ENCODE data around the gene CCDC154.
"Not testable (repeated sequence)": the region's sequence is repeated elsewhere in the genome, so short reads cannot be mapped to it uniquely, and the experiment has no call there.

CCDC154 gene

DNA sequence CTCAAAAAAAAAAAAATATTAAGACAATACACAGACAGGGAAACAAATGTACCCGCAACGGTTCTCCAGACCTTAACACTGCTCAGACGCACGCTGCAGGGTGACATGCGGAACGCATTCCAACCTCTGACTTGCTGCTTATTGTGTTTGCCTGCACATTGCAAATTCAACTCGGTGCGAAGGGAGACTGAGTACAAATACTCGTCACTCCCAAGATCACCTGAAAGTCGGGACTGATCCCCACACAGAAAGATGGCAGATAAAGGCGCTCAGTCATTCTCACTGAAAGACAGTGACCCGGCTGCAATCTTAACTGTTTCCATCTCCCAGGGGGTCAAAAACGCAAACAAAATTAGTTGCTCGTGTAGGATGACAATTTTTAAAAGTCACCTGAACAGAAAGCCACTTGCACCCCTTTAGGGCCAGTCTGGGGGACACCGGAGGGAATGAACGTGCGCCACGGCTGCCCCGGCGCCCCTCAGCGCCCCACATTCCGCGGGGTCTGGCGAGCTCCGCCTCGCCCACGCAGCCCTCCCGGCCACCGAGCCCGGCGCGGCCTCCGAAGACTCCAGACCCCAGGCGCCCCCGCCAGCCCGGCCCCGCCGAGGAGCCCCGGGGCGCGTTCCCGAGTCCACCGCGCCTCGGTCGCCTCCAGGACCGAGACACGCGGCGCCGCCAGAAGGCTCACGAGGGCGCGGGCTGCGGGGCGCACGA is 29.9 kb upstream of the CCDC154 start:
- no peak for DNase-seq (ENCODE audit: low read depth)

DNA sequence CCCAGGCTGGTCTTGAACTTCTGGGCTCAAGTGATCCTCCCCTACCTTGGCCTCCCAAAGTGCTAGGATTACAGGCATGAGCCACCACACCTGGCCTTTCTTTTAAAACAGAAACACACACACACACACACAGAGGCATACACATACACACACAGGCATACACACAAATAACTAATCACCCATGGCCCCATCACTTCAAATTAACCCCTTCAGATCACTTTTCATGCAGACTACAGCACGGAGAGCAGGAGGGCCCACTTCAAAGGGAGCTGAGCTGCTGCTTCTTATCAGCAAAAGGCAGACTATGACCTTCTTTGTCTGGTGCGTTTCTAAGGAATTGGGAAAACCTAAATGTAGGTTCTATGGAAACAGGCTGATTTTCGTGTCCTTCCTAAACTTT is 28.6 kb upstream of the CCDC154 start:
- no peak for DNase-seq (ENCODE audit: low read depth)

DNA sequence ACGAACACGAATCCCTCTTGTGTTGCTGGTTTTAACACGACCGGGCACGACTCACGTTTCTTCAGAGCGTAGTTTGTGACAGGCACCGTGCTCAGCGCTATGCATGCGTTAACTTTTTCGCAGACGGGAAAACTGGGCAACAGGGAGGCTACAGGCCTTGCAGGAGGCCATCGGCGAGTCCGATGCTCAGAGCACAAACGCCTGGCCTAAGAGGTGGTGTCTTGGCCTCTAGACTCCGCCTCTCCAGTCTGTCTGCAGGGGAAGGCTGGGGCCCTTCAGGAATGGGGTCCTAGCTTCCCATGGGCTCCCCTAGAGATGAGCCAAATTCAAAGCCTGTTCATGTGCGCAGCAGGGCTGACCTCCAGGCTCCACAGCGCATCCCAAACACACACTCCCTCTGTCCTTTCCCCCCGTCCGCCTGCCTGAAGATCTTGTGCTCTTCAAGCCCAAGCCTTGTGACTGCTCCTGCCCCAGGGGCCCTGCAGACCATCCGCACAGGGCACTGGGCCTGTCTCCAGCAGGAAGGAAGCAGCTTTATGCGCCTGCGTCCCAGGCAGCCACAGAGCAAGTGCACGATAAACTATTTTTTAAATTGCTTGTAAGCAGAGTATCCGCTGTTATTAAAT is 27.3 kb upstream of the CCDC154 start:
- DNase-seq (ENCODE audit: low read depth), result no peak

DNA sequence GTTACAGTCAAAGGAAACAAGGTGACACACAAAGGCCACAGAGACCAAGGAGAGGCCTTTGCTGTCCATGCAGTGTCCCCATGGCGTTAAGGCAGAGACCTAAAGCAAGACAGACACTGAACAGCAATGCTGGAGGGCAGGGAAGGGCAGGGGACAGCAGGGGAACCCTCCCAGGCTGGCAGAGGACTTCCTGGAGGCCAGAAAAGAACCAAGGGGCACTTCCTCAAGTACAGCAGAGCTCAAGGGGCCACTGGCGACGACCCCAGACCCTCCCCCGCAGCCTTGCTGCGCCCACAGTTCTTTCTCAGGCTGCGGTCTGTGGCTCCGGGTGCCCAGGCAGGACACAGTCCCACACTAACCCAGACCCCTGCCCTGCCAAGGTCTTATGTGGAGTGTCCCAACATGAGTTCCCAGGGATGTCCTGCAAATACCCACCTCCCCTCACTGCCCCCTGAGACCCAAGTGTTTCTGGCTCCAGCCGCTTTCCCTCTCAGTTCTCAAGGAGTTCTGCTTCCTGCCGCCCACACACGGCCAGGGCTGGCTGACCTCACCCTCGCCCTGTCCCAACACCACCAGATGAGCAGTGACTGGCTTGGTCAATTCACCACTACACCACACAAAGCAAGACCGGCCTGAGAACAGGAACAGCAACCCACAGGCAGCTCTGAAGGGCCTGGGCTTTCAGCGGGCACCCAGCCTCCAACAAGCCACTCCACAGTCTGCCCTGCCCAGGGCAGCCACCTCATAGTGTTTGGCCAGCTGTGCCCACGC is 26.3 kb upstream of the CCDC154 start:
- no peak for DNase-seq (ENCODE audit: low read depth)

DNA sequence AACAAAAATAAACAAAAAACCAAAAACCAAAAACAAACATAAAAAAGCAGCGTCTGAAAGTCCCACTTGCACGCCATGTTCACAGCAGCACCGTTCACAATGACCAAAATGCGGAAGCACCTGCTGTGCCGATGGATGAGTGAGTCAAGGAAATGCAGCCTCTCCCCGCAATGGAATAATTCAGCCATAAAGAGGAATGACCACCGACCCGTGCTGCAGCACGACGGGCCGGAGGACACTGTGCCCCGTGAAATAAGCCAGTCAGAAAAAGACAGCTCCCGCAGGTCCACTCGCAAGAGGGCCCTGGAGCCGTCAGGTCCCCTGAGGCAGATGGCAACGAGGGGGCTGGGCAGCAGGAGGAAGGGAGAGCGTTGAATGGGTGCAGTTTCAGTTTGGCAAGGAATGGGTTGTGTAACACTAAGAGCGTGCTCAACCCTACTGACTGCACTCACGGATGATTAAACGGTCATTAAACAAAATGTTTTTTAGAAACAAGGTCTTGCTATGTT is 25.4 kb upstream of the CCDC154 start:
- no peak for DNase-seq (ENCODE audit: low read depth)

DNA sequence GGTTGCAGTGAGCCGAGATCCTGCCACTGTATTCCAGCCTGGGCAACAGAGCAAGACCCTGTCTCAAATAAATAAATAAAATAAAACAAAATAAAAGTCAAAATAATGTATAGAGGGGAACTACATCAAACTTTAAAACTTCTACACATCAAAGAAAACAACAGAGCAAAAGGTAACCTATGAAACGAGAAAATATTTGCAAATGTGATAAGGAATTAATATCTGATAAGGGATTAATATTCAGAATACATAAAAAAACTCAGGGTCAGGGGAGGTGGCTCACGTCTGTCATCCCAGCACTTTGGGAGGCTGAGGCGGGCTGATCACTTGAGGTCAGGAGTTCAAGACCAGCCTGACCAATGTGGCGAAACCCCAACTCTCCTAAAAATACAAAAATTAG is 24.8 kb upstream of the CCDC154 start:
- DNase-seq (ENCODE audit: low read depth), result not testable (repeated sequence)

DNA sequence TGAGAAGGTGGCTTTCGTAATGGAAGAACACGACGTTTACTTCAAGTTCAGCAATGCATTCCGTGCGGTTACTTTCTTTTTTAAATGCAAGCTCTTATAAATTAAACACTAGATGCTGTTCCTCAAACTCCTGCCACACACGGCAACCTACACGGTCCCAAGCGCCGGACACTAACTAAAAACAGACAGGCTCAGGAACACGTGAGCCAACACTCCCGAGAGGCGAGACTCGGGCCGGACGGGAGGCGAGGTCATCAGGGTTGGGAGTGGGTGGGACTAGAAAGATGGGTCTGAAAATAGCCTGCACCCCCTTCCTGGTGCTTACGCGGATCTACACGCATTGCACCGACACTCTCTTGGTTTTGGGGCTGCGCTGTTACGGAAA is 24.1 kb upstream of the CCDC154 start:
- no peak for DNase-seq (ENCODE audit: low read depth)

DNA sequence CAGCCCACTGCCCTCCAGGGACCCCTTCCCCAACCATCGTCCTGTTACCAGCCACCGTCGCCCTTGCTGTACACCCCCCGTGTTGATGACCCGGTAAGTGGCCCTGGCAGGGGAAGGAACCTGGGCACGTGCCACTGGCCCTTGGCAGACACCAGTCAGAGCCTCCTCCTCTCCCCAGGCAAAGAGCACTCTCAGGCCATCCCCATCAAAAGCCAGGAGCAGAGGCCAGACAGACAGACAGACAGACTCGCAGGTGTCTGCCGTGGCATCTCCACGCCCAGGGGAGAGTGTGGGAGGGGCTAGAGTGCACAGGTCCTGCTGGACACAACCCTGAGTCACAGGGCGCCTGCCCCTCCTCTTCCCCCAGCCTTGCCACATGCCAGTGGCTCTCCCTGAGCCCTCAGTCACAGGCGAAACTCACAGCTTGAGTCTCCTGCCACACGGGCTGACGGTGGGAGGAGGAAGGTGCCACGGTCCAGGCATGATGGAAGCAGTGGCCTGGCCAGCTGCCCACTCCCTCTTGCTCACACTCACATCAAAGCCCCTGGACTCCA is 22.7 kb upstream of the CCDC154 start:
- DNase-seq (ENCODE audit: low read depth), result no peak

DNA sequence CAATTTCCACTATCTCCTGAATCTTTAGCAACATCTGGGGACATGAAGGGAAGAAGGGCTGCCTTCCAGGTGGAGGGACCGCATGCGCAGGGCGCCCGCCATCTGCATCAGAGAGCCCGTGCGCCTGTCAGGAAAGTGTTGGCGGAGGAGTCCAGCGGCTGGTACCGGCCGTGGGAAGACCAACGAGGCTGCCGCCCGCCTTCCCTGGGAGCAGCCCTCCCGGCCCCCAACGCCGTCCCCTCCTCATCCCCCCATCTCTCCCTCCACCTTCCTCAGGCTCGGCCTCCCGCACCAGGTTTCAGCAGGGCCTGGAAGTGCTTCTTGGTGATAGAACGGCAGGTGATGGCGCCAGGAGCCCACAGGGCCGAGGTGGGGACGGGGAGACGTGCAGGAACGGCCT is 21.7 kb upstream of the CCDC154 start:
- no peak for DNase-seq (ENCODE audit: low read depth)

DNA sequence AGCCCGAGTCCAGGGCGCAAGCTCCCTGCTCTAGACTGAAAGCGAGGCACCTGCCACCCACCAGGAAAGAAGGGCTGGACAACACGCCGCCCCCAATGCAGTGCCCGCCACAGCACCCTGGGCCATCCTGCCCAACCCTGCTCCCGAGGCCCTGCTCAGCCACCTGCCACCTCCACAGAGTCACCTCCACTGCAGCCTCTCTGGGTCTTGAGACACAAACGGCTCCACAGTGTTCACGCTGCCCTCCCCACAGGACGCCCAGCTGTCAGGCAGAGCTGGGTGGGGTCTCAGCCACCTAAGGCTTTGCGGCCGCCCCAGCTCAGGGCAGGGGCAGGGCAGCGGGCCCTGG is 21.2 kb upstream of the CCDC154 start:
- no peak for DNase-seq (ENCODE audit: low read depth)

DNA sequence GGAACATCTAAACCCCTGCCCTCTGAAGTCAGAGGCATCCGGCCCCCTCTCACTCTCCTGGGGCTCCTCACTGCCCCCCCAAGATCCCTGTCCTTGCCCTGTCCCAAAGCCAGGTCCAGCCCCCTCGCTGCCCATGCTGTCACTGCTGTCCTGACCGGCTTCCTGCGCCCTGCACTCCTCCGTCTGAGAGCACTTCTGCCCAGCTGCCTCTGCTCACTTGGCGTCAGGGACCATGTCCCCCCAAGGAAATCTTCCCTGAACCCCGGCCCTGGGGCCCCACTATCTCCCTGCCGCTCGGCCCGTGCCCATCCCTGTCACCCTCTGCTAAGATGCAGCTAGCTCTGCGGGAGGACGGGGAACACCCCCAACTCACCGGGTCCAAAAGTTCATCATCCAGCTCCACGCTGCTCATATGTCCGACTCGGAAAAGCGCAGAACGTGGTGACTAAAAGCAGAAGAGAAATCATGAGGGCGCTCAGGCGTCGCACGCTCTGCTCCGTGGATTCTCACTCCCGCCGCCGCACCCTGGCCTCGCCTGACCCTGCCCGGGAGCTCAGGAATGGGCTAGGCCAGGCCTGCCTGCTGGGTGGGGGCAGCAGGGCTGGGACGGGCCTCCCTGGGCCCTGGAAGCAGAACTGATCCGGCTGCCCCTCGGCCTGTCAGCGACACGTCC is 20.7 kb upstream of the CCDC154 start:
- DNase-seq (ENCODE audit: low read depth), result no peak

DNA sequence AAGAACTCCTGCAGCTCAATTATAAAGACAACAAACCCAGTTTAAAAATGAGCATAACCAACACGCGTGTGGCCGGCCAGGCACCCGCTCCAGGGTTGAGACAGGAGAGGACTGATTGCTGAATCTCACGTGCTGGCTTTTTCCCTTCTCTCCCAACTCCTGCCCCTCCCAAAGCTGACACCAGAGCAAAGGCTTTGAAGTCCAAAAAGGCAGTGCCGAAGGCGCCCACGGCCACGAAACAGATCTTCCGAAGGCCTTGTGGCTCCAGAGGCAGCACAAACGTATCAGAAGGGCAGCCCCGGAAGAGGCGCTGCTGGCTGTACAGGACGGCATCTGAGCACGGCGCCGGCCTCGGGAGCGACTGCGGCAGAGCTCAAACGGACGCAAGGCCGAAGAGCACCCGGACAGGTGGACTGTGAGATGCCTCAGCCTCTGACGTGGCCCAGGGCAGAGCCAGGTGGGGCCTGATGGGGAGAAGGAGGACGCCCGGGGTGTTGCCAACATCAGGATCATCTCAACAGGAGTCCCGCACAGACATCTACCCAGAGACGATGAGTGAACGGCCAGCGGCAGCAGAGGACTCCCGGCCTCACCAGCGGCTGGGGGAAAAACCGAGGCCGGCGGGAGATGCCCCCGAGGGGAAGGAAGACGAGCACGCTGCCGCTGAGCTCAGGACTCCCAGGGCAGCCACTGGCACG is 20.0 kb upstream of the CCDC154 start:
- no peak for DNase-seq (ENCODE audit: low read depth)

DNA sequence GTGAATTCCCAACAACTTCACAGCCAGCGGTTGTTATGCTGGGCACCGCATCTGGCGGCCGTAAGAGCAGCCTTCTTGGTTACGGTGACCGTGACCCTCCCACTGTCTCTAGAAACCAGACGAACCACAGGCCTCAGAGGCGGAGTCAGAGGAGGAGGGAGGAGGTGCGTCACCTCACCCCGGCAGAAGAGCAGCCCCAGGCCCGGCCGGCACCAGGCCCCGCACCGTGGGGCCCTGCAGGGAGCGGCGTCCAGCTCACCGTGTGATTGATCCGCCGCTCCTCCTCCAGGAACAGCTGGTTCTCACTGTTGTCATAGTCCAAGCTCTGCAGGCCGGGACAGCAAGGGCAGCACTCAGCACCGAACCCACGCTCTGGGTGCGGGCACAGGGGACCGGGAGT is 16.8 kb upstream of the CCDC154 start:
- no peak for DNase-seq (ENCODE audit: low read depth)

DNA sequence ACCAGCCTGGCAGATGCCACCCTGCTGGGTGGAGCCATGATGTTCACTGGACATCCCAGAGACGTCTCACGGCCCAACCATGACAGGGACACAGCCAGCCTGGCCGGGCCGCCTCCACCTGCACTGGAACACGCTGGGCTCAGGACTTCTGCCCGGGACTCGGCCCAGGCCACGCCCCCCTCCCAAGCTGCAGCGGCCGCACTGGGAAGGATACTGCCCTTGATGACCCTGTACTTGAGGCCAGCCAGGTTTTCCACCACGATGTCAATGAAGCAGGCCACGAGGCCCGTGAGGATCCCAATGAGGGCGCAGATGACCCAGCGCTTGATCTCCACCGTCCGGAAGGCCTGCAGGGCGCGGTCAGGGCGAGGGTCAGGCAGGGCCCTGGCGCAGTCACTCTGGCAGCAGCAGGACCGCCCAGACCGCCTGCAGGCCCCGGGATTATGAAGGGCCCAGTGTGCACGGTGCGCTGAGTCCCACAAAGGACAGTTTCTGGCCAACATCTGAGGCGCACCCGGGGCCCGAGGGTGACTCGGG is 16.3 kb upstream of the CCDC154 start:
- DNase-seq (ENCODE audit: low read depth), result no peak

DNA sequence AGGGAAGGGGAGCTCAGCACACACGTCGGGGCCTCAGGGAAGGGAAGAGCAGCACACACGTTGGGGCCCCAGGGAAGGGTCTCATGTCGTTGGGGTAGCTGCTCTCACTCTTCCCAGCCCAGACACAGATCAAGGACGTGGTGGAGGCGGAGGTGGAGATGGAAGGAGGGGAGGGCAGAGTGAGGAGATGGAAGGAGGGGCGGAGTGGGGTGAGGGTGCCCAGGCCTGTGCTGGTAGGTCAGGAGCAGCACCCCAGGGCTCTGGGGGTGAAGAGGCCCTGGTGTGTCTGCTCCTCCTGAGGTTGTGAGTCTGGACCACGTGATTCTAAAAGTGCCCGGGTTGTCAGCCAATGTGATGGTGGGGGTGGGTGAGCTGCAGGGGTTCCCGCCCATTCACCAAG is 15.6 kb upstream of the CCDC154 start:
- DNase-seq (ENCODE audit: low read depth), result no peak

DNA sequence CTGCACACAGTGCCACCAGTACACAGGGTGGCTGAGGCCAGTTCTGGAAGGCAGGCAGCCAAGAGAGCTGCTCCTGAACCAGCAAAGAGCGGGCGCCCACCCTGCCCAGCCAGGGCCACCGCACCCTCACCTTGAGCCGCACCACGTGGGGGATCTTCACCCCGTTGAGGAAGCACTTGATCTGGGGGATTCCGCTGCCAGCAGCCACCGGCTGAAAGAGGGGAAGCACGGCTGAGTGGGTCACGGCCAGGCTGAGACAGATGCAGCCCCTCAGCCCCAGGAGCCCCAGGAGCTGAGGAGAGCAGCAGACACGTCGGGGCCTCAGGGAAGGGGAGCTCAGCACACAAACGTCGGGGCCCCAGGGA is 14.6 kb upstream of the CCDC154 start:
- DNase-seq (ENCODE audit: low read depth), result no peak

DNA sequence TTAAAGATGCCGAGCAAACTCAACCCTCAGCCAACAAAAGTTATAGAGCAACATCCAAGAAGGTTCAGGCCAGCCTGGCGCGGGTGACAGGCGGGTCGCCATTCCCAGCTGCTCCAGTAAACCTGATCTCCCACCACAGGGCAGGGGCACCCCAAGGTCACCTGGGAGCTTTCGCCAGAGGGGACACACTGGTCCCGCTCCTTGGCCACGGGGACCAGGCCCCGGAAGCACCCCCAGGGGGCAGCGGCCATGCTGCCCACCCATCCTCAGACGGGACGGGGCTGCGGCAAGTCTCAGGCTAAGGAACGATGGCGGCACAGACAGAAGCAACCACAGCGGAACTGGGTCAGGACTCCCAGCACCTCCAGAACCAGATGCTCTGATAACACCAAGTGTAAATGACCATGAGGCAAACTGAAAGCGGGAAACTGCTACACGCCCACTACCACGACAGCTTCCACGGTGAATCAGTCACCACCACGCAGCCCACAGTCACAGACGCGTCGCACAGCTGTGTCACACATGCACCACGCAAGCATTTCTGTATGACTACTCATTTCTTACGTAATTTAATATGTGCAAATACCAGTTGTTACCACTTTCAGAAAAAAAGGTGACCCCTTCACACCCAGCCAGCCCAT is 14.1 kb upstream of the CCDC154 start:
- no peak for DNase-seq (ENCODE audit: low read depth)

DNA sequence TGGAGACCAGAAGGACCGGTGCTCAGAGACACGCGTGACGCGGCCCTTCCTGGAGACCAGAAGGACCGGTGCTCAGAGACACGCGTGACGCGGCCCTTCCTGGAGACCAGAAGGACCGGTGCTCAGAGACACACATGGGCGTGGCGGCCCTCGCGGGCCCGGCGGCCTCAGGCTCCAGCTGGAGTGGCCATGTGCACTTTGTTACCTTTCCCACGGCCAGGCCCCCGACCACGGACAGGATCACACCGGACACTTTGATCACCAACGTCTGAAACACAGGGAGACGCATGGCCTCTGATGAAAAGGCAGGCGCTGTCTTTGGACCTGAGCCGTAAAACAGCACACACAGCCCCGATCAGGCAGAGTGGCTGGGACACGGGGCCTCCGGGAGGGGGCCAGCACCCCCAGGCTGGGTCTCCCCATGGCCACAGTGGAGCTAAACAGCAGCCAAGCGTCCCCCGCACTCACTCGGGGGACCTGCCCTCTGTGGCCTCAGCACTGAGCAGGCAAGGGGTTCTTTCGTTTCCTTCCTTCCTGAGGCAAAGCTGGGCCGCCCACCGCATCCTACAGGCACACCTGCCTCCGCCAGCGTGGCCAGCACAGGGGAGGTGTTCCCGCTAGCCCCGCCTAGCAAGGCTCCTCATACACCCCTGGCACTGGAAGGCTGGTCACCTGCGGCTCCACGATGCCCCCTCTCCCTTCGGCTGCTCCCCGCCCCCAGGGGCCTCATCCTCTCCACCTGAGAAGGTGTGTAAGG is 13.3 kb upstream of the CCDC154 start:
- DNase-seq (ENCODE audit: low read depth), result no peak

DNA sequence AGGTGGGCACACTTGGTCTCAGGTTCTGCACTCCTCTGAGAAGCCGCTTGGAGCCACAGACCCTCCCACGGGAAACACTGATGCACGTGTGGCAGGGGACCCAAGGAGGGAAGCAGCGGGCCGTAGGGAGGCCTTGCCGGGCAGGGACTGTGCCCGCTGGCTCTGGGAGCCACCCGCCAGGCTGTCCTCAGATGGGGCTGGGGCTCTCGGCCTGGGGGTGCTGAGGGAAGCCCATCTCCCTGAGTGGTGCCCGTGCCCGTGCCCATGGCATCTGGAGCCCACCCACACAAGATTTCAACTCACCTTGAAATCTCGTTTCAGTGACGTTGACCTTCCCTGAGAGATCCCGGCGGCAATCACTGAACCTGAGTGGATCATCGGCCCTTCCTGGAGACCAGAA is 12.6 kb upstream of the CCDC154 start:
- DNase-seq (ENCODE audit: low read depth), result no peak
